Activated T-helper 2 cell treated with anti-CD3 and anti-CD28 coated beads, Interferon-gamma antibody, Interleukin-2, Interleukin-4, amounts not matched to agents 10 μg/mL and 5 μg/mL and 100 μg/mL, durations not matched to agents 14 hours and 24 hours and 36 hours (primary cell): ENCODE measurements around the gene ZBTB20. TPM values are rescaled to one million over a fixed set of nuclear protein-coding genes. Genes with fewer than 3 reads are reported as not detected.

Experiments
- DNase-seq: peaks from one replicate; pipeline ENCODE4 v3.0.0; 2021; ENCODE audit warnings: low spot score
- H3K27ac Mint-ChIP-seq: one replicate; pipeline ENCODE4 v1.8.0; 2021; ENCODE audit warnings: mixed read lengths
- H3K27me3 Mint-ChIP-seq: one replicate; pipeline ENCODE4 v1.8.0; 2021; ENCODE audit warnings: low read depth, mixed read lengths
- H3K36me3 Mint-ChIP-seq: one replicate; pipeline ENCODE4 v1.8.0; 2021; ENCODE audit warnings: low read depth, mixed read lengths
- H3K4me1 Mint-ChIP-seq: one replicate; pipeline ENCODE4 v1.8.0; 2021; ENCODE audit warnings: low read depth, mixed read lengths
- H3K4me3 Mint-ChIP-seq: one replicate; pipeline ENCODE4 v1.8.0; 2021; ENCODE audit warnings: low read depth, mild to moderate bottlenecking, moderate library complexity, mixed read lengths
- H3K9me3 Mint-ChIP-seq: one replicate; pipeline ENCODE4 v1.8.0; 2021; ENCODE audit warnings: mixed read lengths
- intact Hi-C: fragments of 100-400 bp; cut with micrococcal nuclease; formaldehyde crosslinking; loops from one replicate; pipeline ENCODE4 v1.15.1; 2023
- total RNA-seq: library from RNA; stranded (reverse); gene quantifications from 2 replicates; pipeline ENCODE4 v1.2.3, GENCODE V29; 2022

The ZBTB20 gene
- total RNA-seq, 1 donor from 2014 or later, result 3.3 TPM

DNA sequence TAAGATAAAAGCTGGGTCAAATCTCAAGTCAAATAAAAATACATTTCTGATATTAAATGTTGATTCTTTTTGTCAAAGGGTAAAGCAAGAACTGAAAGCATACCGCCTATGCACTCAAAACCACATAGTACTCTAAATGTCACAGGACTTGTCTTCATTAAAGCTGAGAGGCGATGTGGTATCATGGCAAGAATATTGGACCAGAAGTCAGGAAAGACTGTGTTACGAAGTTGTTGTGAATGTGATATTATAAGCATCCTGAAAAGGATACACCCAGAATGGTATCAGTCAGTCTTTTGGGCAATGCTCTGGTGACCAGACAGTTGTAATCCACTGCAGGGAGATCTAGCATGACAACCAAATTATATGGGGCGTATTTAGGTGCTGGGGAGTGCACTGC, 819.4 kb downstream of the ZBTB20 start:
- no peaks in the 10 kb centered on the region for H3K27me3 Mint-ChIP-seq
- peak overlapping the region; percentile 66 for H3K4me3 Mint-ChIP-seq
- H3K27ac Mint-ChIP-seq, result peak overlapping the region; percentile 96
- peaks cover 13% of the 10 kb centered on the region for H3K9me3 Mint-ChIP-seq
- intact Hi-C loops, result loop anchor here (1.0 kb wide), 3 partner anchors 11 to 113 kb away; no protein-coding TSS in a partner anchor
- H3K36me3 Mint-ChIP-seq, result peaks cover 20% of the 10 kb centered on the region
- H3K4me1 Mint-ChIP-seq, result peaks cover 77% of the 10 kb centered on the region
- DNase-seq, result no peak

DNA sequence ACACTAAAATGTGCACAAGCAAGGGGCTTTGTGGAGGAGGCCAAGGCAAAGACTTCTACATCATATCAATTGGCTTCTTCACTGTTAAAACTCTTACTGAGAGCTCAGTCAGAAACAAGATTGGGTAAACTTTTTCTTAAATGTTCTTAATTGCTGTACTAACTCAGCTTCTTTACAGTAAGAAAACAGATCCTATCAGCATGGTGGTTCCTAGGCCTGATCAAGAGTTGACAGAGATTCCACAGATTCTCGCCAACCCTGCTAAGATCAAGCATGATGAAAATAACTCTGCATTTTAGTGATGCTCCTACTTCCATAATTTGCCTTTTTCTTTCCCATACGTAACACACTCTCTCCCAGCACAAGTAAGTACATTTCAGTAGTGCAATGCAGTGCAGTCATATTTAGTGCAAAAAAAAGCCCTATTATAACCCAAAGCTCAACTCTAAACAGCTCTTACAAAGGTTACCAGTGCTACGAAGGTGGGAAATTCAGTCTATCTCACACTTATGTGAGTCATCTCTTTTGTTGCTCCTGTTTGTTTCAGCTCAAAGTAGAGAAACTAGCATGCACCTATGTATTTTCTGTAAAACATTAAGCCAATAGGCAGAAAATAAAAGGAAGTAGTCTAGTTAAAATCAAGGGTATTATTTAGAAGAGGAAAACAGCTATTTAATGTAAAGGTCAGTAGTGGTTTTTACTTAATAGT, 823.4 kb downstream of the ZBTB20 start:
- no peak for DNase-seq
- Mint-ChIP-seq H3K4me3 (no peak overlapping the region), H3K4me1 (peaks cover 62% of the 10 kb centered on the region), H3K9me3 (no peaks in the 10 kb centered on the region), H3K36me3 (peaks cover 3% of the 10 kb centered on the region), H3K27ac (peak overlapping the region; percentile 82), H3K27me3 (no peaks in the 10 kb centered on the region)
- intact Hi-C loops, result no loop called here

GRCh38 chr3:114320246-114320645, 826.8 kb downstream of the ZBTB20 start:
- intact Hi-C loops, result no loop called here
- no peak overlapping the region for H3K27ac Mint-ChIP-seq
- H3K36me3 Mint-ChIP-seq, result no peaks in the 10 kb centered on the region
- H3K4me1 Mint-ChIP-seq, result peaks cover 62% of the 10 kb centered on the region
- DNase-seq, result no peak
- no peak overlapping the region for H3K4me3 Mint-ChIP-seq
- H3K27me3 Mint-ChIP-seq, result no peaks in the 10 kb centered on the region
- no peaks in the 10 kb centered on the region for H3K9me3 Mint-ChIP-seq

DNA sequence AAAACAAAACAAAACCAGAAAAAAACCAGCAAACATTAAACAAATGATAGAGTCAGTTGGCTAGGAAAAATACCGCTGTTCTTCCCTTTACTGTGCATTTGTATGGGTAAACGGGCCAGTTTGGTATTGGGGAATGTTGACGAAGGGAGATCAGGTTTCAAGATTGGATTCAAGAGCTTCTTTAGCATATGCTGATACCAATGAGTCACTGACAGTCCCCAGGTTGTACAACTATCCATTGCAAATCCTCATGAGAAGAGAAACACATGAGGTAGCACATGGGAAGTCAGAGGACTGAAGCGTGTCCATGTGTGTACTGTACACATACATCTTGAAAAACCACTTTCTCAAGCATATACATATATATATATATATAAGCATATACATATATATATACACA, 827.6 kb downstream of the ZBTB20 start:
- intact Hi-C loops, result no loop called here

GRCh38 chr3:114318295-114318694, 828.8 kb downstream of the ZBTB20 start:
- Mint-ChIP-seq H3K4me3 (no peak overlapping the region), H3K4me1 (peaks cover 60% of the 10 kb centered on the region), H3K27ac (no peak overlapping the region), H3K27me3 (no peaks in the 10 kb centered on the region), H3K9me3 (no peaks in the 10 kb centered on the region), H3K36me3 (no peaks in the 10 kb centered on the region)
- intact Hi-C loops, result no loop called here
- DNase-seq, result no peak

More for the DNA sequence above, 827.6 kb downstream of the ZBTB20 start:
- Mint-ChIP-seq H3K27ac (peak overlapping the region; percentile 1), H3K4me1 (peaks cover 60% of the 10 kb centered on the region), H3K27me3 (no peaks in the 10 kb centered on the region), H3K4me3 (no peak overlapping the region), H3K36me3 (no peaks in the 10 kb centered on the region), H3K9me3 (no peaks in the 10 kb centered on the region)
- DNase-seq, result no peak

DNA sequence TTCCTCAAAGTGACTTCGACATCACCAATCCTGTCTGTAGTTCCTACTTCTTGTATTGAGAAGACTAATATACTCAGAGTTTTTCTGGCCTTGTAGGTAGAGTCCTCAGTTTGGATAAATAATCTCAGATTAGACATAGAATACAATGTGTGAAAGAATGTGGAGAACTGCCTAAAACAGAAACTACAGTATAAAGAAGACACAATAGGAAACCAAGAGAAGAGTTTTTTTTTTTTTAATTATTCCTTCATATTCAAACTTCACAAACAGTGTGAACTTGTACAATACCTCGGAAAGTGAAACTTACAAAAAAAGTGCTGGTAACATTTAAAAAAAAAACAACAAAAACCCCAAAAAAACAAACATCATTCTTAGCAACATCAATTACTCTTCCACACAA, 832.8 kb downstream of the ZBTB20 start:
- Mint-ChIP-seq H3K36me3 (no peaks in the 10 kb centered on the region), H3K9me3 (no peaks in the 10 kb centered on the region), H3K4me1 (peaks cover 58% of the 10 kb centered on the region), H3K4me3 (no peak overlapping the region), H3K27ac (peak overlapping the region; percentile 45), H3K27me3 (no peaks in the 10 kb centered on the region)
- intact Hi-C loops, result no loop called here
- DNase-seq, result no peak

- peak overlapping the region; percentile 59 for H3K27ac Mint-ChIP-seq
Measured at GRCh38 chr3:114313426-114313825, 833.7 kb downstream of the ZBTB20 start.

GRCh38 chr3:114310695-114311094, 836.4 kb downstream of the ZBTB20 start:
- Mint-ChIP-seq H3K9me3 (no peaks in the 10 kb centered on the region), H3K4me1 (peaks cover 56% of the 10 kb centered on the region), H3K36me3 (peaks cover 16% of the 10 kb centered on the region), H3K27ac (peak overlapping the region; percentile 55), H3K4me3 (no peak overlapping the region), H3K27me3 (no peaks in the 10 kb centered on the region)
- no peak for DNase-seq
- intact Hi-C loops, result loop anchor here (2.0 kb wide), 1 partner anchor 68 kb away; no protein-coding TSS in a partner anchor

More at GRCh38 chr3:114313426-114313825, 833.7 kb downstream of the ZBTB20 start:
- Mint-ChIP-seq H3K27me3 (no peaks in the 10 kb centered on the region), H3K9me3 (no peaks in the 10 kb centered on the region), H3K36me3 (peaks cover 2% of the 10 kb centered on the region), H3K4me1 (peaks cover 62% of the 10 kb centered on the region), H3K4me3 (no peak overlapping the region)
- intact Hi-C loops, result no loop called here
- no peak for DNase-seq

- Mint-ChIP-seq H3K4me1 (peaks cover 43% of the 10 kb centered on the region), H3K4me3 (no peak overlapping the region), H3K36me3 (peaks cover 23% of the 10 kb centered on the region), H3K9me3 (no peaks in the 10 kb centered on the region), H3K27ac (peak overlapping the region; percentile 93), H3K27me3 (no peaks in the 10 kb centered on the region)
- DNase-seq, result no peak
- intact Hi-C loops, result loop anchor here (5.0 kb wide), 1 partner anchor 33 kb away; no protein-coding TSS in a partner anchor
Measured at GRCh38 chr3:114308830-114309229, 838.3 kb downstream of the ZBTB20 start.

DNA sequence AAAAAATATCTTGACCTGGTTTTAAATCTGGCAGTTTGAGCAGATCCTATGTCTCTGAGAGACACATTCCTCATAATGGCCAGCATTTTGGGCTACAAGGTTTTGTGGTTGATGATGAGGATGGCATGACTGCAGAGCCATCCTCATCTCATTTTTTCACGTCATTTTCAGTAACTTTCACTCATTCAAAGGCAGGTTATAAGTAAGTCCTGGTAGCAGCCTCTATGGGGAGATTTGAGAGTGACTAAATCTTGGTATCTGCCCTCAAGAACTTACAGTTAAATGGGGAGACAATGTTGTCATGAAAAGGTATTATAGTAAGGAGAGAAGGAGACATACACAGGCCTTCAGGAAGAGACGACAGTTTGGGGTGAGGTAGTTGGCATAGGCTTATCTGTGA, 838.7 kb downstream of the ZBTB20 start:
- intact Hi-C loops, result loop anchor here (5.0 kb wide), 1 partner anchor 34 kb away; no protein-coding TSS in a partner anchor
- peaks cover 38% of the 10 kb centered on the region for H3K4me1 Mint-ChIP-seq
- H3K9me3 Mint-ChIP-seq, result no peaks in the 10 kb centered on the region
- no peaks in the 10 kb centered on the region for H3K27me3 Mint-ChIP-seq
- DNase-seq, result no peak
- peaks cover 23% of the 10 kb centered on the region for H3K36me3 Mint-ChIP-seq
- H3K4me3 Mint-ChIP-seq, result no peak overlapping the region
- peak overlapping the region; percentile 93 for H3K27ac Mint-ChIP-seq

- H3K4me3 Mint-ChIP-seq, result no peak overlapping the region
Measured at GRCh38 chr3:114307832-114308231, 839.3 kb downstream of the ZBTB20 start.

GRCh38 chr3:114307222-114307830, 839.8 kb downstream of the ZBTB20 start:
- intact Hi-C loops, result loop anchor here (5.0 kb wide), 1 partner anchor 35 kb away; no protein-coding TSS in a partner anchor
- no peak for DNase-seq
- Mint-ChIP-seq H3K36me3 (peaks cover 23% of the 10 kb centered on the region), H3K27me3 (no peaks in the 10 kb centered on the region), H3K4me3 (no peak overlapping the region), H3K27ac (peak overlapping the region; percentile 93), H3K9me3 (no peaks in the 10 kb centered on the region), H3K4me1 (peaks cover 36% of the 10 kb centered on the region)

More at GRCh38 chr3:114307832-114308231, 839.3 kb downstream of the ZBTB20 start:
- Mint-ChIP-seq H3K4me1 (peaks cover 36% of the 10 kb centered on the region), H3K36me3 (peaks cover 23% of the 10 kb centered on the region), H3K27ac (peak overlapping the region; percentile 93), H3K9me3 (no peaks in the 10 kb centered on the region), H3K27me3 (no peaks in the 10 kb centered on the region)
- intact Hi-C loops, result loop anchor here (5.0 kb wide), 1 partner anchor 34 kb away; no protein-coding TSS in a partner anchor
- DNase-seq, result no peak
